Nephron progenitor cell (in vitro differentiated cells): ENCODE results near the gene DAB1.

Experiments used
- DNase-seq: peaks from one replicate; pipeline ENCODE4 v3.0.0; 2021
- H3K27ac Mint-ChIP-seq: 2 replicates; pipeline ENCODE4 v1.8.0; 2021; ENCODE audit warnings: mild to moderate bottlenecking, moderate library complexity, mixed read lengths
- H3K27me3 Mint-ChIP-seq: 2 replicates; pipeline ENCODE4 v1.8.0; 2021; ENCODE audit warnings: mild to moderate bottlenecking, low read depth, mixed read lengths; ENCODE audit not compliant: poor library complexity
- H3K36me3 Mint-ChIP-seq: 2 replicates; pipeline ENCODE4 v1.8.0; 2021; ENCODE audit warnings: low read depth, mixed read lengths
- H3K4me1 Mint-ChIP-seq: 2 replicates; pipeline ENCODE4 v1.8.0; 2021; ENCODE audit warnings: mixed read lengths
- H3K4me3 Mint-ChIP-seq: 2 replicates; pipeline ENCODE4 v1.8.0; 2021; ENCODE audit warnings: mild to moderate bottlenecking, moderate library complexity, mixed read lengths
- H3K9me3 Mint-ChIP-seq: 2 replicates; pipeline ENCODE4 v1.8.0; 2021; ENCODE audit warnings: mild to moderate bottlenecking, moderate library complexity, mixed read lengths
- TF ChIP-seq, protein P1 (sequence below): fragments of 200-600 bp; sonication (generic); IDR thresholded peaks from 2 replicates; pipeline ENCODE4 v1.5.0; 2021; ENCODE audit warnings: antibody characterized with exemption

Gene DAB1

DNA sequence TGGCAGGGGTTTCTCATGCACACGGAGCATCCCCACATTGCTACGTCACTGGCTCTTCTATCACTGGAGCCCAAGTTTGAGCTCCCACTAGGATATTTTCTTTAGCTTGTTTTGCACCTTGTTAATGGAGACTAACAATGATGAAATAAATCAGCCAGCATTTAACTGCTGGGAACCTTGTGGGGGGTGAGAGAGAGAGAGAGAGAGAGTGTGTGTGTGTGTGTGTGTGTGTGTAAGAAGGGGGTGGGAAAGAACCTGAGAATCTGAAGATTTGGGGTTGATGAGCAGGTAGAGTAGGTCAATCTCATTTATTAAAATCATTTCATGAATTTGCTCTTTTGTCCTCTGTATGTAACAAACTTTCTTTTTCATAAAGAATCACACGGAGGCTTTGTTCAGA, 458.7 kb downstream of the DAB1 start:
- H3K4me3 Mint-ChIP-seq, result no peak overlapping the region
- H3K36me3 Mint-ChIP-seq, result no peaks in the 10 kb centered on the region
- H3K4me1 Mint-ChIP-seq, result peaks cover 5% of the 10 kb centered on the region
- DNase-seq, result no peak
- H3K9me3 Mint-ChIP-seq, result no peaks in the 10 kb centered on the region
- no peak overlapping the region for H3K27ac Mint-ChIP-seq
- peaks cover 3% of the 10 kb centered on the region for H3K27me3 Mint-ChIP-seq
- TF ChIP-seq, protein P1, sequence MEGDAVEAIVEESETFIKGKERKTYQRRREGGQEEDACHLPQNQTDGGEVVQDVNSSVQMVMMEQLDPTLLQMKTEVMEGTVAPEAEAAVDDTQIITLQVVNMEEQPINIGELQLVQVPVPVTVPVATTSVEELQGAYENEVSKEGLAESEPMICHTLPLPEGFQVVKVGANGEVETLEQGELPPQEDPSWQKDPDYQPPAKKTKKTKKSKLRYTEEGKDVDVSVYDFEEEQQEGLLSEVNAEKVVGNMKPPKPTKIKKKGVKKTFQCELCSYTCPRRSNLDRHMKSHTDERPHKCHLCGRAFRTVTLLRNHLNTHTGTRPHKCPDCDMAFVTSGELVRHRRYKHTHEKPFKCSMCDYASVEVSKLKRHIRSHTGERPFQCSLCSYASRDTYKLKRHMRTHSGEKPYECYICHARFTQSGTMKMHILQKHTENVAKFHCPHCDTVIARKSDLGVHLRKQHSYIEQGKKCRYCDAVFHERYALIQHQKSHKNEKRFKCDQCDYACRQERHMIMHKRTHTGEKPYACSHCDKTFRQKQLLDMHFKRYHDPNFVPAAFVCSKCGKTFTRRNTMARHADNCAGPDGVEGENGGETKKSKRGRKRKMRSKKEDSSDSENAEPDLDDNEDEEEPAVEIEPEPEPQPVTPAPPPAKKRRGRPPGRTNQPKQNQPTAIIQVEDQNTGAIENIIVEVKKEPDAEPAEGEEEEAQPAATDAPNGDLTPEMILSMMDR, result no peak

DNA sequence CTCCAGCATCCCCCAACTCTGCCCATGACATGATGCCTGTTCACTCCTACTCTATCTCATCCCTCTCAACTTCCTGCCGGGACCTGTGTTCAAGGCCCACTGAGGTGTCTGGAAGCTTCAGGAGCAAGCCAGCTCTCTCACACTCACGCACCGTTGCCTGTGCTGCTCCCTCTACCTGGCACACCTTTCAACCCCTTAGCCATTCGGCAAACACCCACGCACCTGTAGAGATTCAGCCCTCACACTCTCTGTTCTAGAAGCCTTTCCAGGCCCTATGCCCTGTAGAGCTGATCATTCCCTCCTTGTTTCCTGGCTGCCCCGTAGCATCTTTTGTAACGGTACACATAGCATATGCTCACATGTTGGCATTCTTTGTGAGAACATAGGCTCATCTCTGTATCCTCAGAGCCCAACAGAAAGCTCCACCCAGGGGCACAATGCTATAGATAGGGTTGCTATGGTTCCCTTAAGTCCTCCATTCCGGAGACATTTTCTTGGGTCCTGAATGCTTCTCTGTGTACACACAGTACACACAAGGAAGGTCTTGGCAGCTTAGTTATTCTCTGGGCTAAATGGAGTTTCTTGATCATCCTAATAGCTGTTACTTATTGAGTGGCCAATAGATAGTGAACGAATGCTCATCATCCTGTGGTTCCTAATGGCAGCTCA, 459.4 kb downstream of the DAB1 start:
- Mint-ChIP-seq H3K4me3 (no peak overlapping the region), H3K36me3 (no peaks in the 10 kb centered on the region), H3K27ac (no peak overlapping the region), H3K4me1 (peaks cover 5% of the 10 kb centered on the region), H3K9me3 (no peaks in the 10 kb centered on the region), H3K27me3 (peaks cover 3% of the 10 kb centered on the region)
- TF ChIP-seq, protein P1, result no peak
- DNase-seq, result no peak

DNA sequence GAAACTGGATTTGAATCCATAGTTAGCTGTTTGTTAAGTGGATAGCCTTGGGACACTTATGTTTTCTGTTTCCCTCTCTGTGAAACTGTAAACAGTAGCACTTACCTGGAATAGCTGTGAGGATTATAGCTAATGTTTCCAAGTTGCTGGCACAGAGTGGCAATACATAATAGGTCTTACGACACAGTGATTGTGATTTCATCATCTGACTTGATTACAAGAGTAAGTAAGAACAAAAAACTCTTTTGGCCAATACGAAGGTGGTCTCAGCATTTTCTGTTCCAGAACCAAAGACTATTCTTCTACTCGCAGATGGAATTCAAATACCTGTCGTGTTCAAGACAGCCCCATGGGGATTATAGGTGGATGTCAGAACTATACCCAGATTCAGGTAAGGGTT, 460.2 kb downstream of the DAB1 start:
- Mint-ChIP-seq H3K4me1 (peaks cover 5% of the 10 kb centered on the region), H3K36me3 (no peaks in the 10 kb centered on the region), H3K27me3 (peaks cover 3% of the 10 kb centered on the region), H3K9me3 (no peaks in the 10 kb centered on the region), H3K4me3 (no peak overlapping the region), H3K27ac (no peak overlapping the region)
- TF ChIP-seq, protein P1, result no peak
- DNase-seq, result no peak

DNA sequence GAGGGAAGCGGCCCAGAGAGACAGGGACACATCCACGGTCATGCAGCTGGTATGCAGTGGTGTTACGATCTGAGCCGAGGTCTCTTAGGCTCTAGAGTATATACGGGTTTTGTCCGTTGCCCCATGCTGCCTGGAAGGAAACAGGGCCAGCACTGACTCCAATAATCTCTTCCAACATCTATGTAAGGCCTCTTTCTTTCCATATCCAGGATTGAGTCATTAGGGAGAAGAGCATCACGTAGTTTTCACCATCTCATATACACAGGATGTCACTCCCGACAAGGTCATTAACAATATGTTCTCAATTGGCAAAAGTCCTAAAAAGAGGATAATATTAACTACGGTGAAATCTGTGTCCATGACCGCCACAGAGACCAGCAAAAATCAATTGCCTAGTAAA, 462.4 kb downstream of the DAB1 start:
- TF ChIP-seq, protein P1, result no peak
- H3K36me3 Mint-ChIP-seq, result no peaks in the 10 kb centered on the region
- no peak for DNase-seq
- no peaks in the 10 kb centered on the region for H3K9me3 Mint-ChIP-seq
- no peak overlapping the region for H3K4me3 Mint-ChIP-seq
- peaks cover 15% of the 10 kb centered on the region for H3K4me1 Mint-ChIP-seq
- H3K27me3 Mint-ChIP-seq, result peaks cover 3% of the 10 kb centered on the region
- H3K27ac Mint-ChIP-seq, result no peak overlapping the region

DNA sequence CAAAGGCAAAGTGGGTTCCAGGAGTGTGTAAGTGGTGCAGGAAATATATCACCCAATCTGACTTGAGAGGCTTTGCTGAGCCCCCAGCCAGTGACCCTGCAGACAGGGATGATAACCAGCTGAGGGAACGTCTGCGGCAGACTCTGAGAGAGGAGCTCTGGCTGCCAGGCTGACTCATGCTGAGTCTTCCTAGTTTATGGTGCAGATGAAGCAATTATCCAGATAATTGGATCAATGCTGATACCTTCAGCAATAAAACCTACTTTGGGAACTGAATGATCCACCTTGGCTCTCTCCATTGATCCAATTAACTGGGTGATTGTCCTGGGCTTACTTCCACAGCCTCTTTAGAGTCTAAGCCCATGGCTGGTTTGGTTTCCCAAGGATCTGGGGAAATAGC, 465.3 kb downstream of the DAB1 start:
- Mint-ChIP-seq H3K4me1 (peaks cover 9% of the 10 kb centered on the region), H3K9me3 (no peaks in the 10 kb centered on the region), H3K27me3 (peaks cover 19% of the 10 kb centered on the region), H3K27ac (no peak overlapping the region), H3K36me3 (no peaks in the 10 kb centered on the region), H3K4me3 (no peak overlapping the region)
- DNase-seq, result no peak
- TF ChIP-seq, protein P1, result no peak

DNA sequence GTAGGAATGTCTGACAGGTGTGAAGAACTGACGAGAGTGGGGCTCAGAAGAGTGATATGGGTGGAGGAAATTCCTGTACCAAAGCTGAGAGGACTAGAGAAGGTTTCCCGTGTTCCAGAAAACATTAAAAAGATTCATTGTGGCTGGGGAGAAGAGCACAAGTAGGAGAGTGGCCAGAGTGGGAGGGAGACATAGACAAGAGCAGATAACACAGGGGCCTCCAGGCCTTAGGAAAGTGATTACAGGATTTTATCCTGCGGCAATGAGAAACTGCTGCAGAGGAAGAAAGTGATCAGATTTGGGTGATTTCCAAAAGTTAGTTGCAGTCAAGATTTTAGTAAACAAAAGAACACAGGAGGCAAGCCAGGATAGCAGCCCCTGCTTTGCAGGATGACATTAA, 465.9 kb downstream of the DAB1 start:
- peak overlapping the region; percentile 37 for H3K27ac Mint-ChIP-seq

More for the DNA sequence above, 465.9 kb downstream of the DAB1 start:
- Mint-ChIP-seq H3K9me3 (no peaks in the 10 kb centered on the region), H3K4me1 (peaks cover 9% of the 10 kb centered on the region), H3K4me3 (no peak overlapping the region), H3K27me3 (peaks cover 19% of the 10 kb centered on the region), H3K36me3 (no peaks in the 10 kb centered on the region)
- no peak for DNase-seq
- TF ChIP-seq, protein P1, result no peak
